HEK293 (cell line): ENCODE results near the gene ABT1.

ENCODE experiments used
- CTCF ChIA-PET: fragments of 350-600 bp; formaldehyde crosslinking; extraction: SDS; loops from one replicate; lab custom pipeline; 2021; ENCODE audit warnings: antibody characterized with exemption; lab: Yijun Ruan, JAX
- POLR2A ChIA-PET: fragments of 300-600 bp; formaldehyde crosslinking; extraction: SDS; loops from one replicate; lab custom pipeline; 2020; ENCODE audit warnings: antibody characterized with exemption, inconsistent platforms; lab: Yijun Ruan, JAX
- H3K27ac ChIP-seq: fragments of 200-500 bp; sonication (Bioruptor generic); 2 replicates; pipeline ENCODE4 v1.5.1; 2014; ENCODE audit warnings: low read depth, low read length, control low read depth, inconsistent platforms; ENCODE audit errors: extremely low read depth
- H3K36me3 ChIP-seq, 2 experiments: fragments of 200-500 bp in 1 of 2; sonication (Bioruptor generic) in 1 of 2; 1 replicate in 1 of 2; 2 replicates in 1 of 2; pipeline ENCODE4 v1.5.1; 2014 to 2017; ENCODE audit warnings: inconsistent platforms in 2 of 2, low read length in 2 of 2; ENCODE audit not compliant: control insufficient read depth in 2 of 2, insufficient read depth in 1 of 2
- H3K4me1 ChIP-seq: fragments of 200-500 bp; sonication (Bioruptor generic); 2 replicates; pipeline ENCODE4 v1.5.1; 2014; ENCODE audit warnings: mild to moderate bottlenecking, low read length, inconsistent platforms; ENCODE audit not compliant: control insufficient read depth, insufficient read depth
- H3K4me3 ChIP-seq: 2 replicates; pipeline ENCODE4 v1.5.1; 2011; ENCODE audit warnings: low read depth, mild to moderate bottlenecking, control low read depth, low read length, moderate library complexity
- H3K9me3 ChIP-seq: fragments of 200-500 bp; sonication (Bioruptor generic); 2 replicates; pipeline ENCODE4 v1.5.1; 2014; ENCODE audit warnings: low read depth, low read length, inconsistent platforms; ENCODE audit not compliant: control insufficient read depth, insufficient read depth
- GLI2 ChIP-seq: fragments of 450-650 bp; formaldehyde crosslinking; IDR thresholded peaks from 2 replicates; pipeline ENCODE4; 2017; ENCODE audit warnings: missing biosample characterization, missing genetic modification characterization, low read depth, borderline replicate concordance
- SP7 ChIP-seq: fragments of 450-650 bp; formaldehyde crosslinking; IDR thresholded peaks from 2 replicates; pipeline ENCODE4 v1.5.1; 2016; ENCODE audit warnings: missing biosample characterization, missing genetic modification characterization
- ZBTB20 ChIP-seq: fragments of 450-650 bp; formaldehyde crosslinking; IDR thresholded peaks from 2 replicates; pipeline ENCODE4 v1.5.1; 2016; ENCODE audit warnings: missing biosample characterization, missing genetic modification characterization
- ZFHX2 ChIP-seq: fragments of 450-650 bp; formaldehyde crosslinking; conservative IDR thresholded peaks from 2 replicates; pipeline ENCODE4 v1.5.1; 2016; ENCODE audit warnings: missing biosample characterization, missing genetic modification characterization
- ZNF302 ChIP-seq: fragments of 450-650 bp; formaldehyde crosslinking; IDR thresholded peaks from 2 replicates; pipeline ENCODE4 v1.5.1; 2016; ENCODE audit warnings: missing biosample characterization, missing genetic modification characterization, low read depth
- ZNF324 ChIP-seq: fragments of 450-650 bp; formaldehyde crosslinking; IDR thresholded peaks from 2 replicates; pipeline ENCODE4 v1.5.1; 2016; ENCODE audit warnings: missing biosample characterization, missing genetic modification characterization
- ZNF416 ChIP-seq: fragments of 450-650 bp; formaldehyde crosslinking; IDR thresholded peaks from 2 replicates; pipeline ENCODE4 v1.5.1; 2016; ENCODE audit warnings: missing biosample characterization, missing genetic modification characterization
- ZNF549 ChIP-seq: fragments of 450-650 bp; IDR thresholded peaks from 2 replicates; pipeline ENCODE4 v1.5.1; 2018; ENCODE audit warnings: missing biosample characterization, missing genetic modification characterization, mild to moderate bottlenecking, inconsistent platforms, moderate library complexity
- ZNF558 ChIP-seq: fragments of 450-650 bp; formaldehyde crosslinking; IDR thresholded peaks from 2 replicates; pipeline ENCODE4 v1.5.1; 2016; ENCODE audit warnings: missing biosample characterization, missing genetic modification characterization
- TF ChIP-seq, protein P1 (sequence below): fragments of 450-650 bp; formaldehyde crosslinking; IDR thresholded peaks from 2 replicates; pipeline ENCODE4 v1.5.1; 2016; ENCODE audit warnings: missing biosample characterization, missing genetic modification characterization
- TF ChIP-seq, protein P2 (sequence below): fragments of 450-650 bp; formaldehyde crosslinking; IDR thresholded peaks from 2 replicates; pipeline ENCODE4 v1.5.1; 2017; ENCODE audit warnings: missing biosample characterization, missing genetic modification characterization
- TF ChIP-seq, protein P3 (sequence below): fragments of 450-650 bp; formaldehyde crosslinking; IDR thresholded peaks from 2 replicates; pipeline ENCODE4 v1.5.1; 2016; ENCODE audit warnings: missing biosample characterization, missing genetic modification characterization
- TF ChIP-seq, protein P4 (sequence below): fragments of 450-650 bp; formaldehyde crosslinking; conservative IDR thresholded peaks from 2 replicates; pipeline ENCODE4 v1.5.1; 2016; ENCODE audit warnings: low read depth, missing biosample characterization, missing genetic modification characterization
- TF ChIP-seq, protein P5 (sequence below): fragments of 450-650 bp; formaldehyde crosslinking; IDR thresholded peaks from 2 replicates; pipeline ENCODE4 v1.5.1; 2016; ENCODE audit warnings: missing biosample characterization, missing genetic modification characterization

ABT1 gene

DNA sequence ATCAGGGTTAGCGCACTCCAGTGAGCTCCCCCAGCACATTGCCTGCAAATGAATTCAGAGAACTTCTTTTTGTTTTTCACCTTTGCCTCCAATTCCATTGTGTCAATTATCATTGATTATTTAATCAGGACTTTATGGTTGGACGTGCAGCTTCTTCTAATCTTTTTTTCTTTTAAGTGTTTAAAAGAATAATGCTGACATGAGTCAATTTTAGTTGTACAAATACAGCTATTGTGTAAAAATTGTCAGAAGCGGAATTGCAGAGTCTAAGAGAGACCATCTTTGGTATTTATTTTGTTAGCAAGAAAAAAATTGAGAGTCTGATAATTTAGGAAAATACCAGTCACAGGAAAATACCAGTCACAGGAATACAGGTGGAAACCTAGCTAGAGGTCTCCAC, 5.5 kb downstream of the ABT1 start:
- CTCF ChIA-PET: interaction anchor here (0.6 to 1.1 kb wide), 3 partner anchors 20 to 477 kb away, joined by 3 to 5 read pairs (median 4); no protein-coding TSS in a partner anchor
- Histone ChIP-seq H3K27ac (no peak overlapping the region), H3K36me3 (peaks cover 4 to 28% of the 10 kb centered on the region in 2 experiments; a peak in 2 of 3 replicates), H3K4me1 (0 out of 2 replicates have a peak, but pooled peaks cover 2% of the 10 kb centered on the region), H3K9me3 (no peaks in the 10 kb centered on the region), H3K4me3 (no peak overlapping the region)
- POLR2A ChIA-PET: interaction anchor here (1.2 kb wide), 1 partner anchor 545 kb away, joined by 3 read pairs; a partner anchor contains a TSS
- TF ChIP-seq, protein P1, sequence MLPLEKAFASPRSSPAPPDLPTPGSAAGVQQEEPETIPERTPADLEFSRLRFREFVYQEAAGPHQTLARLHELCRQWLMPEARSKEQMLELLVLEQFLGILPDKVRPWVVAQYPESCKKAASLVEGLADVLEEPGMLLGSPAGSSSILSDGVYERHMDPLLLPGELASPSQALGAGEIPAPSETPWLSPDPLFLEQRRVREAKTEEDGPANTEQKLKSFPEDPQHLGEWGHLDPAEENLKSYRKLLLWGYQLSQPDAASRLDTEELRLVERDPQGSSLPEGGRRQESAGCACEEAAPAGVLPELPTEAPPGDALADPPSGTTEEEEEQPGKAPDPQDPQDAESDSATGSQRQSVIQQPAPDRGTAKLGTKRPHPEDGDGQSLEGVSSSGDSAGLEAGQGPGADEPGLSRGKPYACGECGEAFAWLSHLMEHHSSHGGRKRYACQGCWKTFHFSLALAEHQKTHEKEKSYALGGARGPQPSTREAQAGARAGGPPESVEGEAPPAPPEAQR: no peak
- TF ChIP-seq, protein P2, sequence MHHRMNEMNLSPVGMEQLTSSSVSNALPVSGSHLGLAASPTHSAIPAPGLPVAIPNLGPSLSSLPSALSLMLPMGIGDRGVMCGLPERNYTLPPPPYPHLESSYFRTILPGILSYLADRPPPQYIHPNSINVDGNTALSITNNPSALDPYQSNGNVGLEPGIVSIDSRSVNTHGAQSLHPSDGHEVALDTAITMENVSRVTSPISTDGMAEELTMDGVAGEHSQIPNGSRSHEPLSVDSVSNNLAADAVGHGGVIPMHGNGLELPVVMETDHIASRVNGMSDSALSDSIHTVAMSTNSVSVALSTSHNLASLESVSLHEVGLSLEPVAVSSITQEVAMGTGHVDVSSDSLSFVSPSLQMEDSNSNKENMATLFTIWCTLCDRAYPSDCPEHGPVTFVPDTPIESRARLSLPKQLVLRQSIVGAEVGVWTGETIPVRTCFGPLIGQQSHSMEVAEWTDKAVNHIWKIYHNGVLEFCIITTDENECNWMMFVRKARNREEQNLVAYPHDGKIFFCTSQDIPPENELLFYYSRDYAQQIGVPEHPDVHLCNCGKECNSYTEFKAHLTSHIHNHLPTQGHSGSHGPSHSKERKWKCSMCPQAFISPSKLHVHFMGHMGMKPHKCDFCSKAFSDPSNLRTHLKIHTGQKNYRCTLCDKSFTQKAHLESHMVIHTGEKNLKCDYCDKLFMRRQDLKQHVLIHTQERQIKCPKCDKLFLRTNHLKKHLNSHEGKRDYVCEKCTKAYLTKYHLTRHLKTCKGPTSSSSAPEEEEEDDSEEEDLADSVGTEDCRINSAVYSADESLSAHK (tag by site-specific recombination): no peak
- TF ChIP-seq ZNF558 (tag by site-specific recombination): no peak
- no peak for TF ChIP-seq SP7 (tag by site-specific recombination)
- TF ChIP-seq ZNF549: no peak
- TF ChIP-seq GLI2 (tag by site-specific recombination): no peak
- TF ChIP-seq, protein P3, sequence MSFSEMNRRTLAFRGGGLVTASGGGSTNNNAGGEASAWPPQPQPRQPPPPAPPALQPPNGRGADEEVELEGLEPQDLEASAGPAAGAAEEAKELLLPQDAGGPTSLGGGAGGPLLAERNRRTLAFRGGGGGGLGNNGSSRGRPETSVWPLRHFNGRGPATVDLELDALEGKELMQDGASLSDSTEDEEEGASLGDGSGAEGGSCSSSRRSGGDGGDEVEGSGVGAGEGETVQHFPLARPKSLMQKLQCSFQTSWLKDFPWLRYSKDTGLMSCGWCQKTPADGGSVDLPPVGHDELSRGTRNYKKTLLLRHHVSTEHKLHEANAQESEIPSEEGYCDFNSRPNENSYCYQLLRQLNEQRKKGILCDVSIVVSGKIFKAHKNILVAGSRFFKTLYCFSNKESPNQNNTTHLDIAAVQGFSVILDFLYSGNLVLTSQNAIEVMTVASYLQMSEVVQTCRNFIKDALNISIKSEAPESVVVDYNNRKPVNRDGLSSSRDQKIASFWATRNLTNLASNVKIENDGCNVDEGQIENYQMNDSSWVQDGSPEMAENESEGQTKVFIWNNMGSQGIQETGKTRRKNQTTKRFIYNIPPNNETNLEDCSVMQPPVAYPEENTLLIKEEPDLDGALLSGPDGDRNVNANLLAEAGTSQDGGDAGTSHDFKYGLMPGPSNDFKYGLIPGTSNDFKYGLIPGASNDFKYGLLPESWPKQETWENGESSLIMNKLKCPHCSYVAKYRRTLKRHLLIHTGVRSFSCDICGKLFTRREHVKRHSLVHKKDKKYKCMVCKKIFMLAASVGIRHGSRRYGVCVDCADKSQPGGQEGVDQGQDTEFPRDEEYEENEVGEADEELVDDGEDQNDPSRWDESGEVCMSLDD (tag by site-specific recombination): no peak
- TF ChIP-seq ZNF302 (tag by site-specific recombination): no peak
- TF ChIP-seq, protein P4, sequence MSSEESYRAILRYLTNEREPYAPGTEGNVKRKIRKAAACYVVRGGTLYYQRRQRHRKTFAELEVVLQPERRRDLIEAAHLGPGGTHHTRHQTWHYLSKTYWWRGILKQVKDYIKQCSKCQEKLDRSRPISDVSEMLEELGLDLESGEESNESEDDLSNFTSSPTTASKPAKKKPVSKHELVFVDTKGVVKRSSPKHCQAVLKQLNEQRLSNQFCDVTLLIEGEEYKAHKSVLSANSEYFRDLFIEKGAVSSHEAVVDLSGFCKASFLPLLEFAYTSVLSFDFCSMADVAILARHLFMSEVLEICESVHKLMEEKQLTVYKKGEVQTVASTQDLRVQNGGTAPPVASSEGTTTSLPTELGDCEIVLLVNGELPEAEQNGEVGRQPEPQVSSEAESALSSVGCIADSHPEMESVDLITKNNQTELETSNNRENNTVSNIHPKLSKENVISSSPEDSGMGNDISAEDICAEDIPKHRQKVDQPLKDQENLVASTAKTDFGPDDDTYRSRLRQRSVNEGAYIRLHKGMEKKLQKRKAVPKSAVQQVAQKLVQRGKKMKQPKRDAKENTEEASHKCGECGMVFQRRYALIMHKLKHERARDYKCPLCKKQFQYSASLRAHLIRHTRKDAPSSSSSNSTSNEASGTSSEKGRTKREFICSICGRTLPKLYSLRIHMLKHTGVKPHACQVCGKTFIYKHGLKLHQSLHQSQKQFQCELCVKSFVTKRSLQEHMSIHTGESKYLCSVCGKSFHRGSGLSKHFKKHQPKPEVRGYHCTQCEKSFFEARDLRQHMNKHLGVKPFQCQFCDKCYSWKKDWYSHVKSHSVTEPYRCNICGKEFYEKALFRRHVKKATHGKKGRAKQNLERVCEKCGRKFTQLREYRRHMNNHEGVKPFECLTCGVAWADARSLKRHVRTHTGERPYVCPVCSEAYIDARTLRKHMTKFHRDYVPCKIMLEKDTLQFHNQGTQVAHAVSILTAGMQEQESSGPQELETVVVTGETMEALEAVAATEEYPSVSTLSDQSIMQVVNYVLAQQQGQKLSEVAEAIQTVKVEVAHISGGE (tag by site-specific recombination): no peak
- TF ChIP-seq, protein P5, sequence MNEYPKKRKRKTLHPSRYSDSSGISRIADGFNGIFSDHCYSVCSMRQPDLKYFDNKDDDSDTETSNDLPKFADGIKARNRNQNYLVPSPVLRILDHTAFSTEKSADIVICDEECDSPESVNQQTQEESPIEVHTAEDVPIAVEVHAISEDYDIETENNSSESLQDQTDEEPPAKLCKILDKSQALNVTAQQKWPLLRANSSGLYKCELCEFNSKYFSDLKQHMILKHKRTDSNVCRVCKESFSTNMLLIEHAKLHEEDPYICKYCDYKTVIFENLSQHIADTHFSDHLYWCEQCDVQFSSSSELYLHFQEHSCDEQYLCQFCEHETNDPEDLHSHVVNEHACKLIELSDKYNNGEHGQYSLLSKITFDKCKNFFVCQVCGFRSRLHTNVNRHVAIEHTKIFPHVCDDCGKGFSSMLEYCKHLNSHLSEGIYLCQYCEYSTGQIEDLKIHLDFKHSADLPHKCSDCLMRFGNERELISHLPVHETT (tag by site-specific recombination): no peak
- no peak for TF ChIP-seq ZBTB20
- TF ChIP-seq ZNF324 (tag by site-specific recombination): no peak

DNA sequence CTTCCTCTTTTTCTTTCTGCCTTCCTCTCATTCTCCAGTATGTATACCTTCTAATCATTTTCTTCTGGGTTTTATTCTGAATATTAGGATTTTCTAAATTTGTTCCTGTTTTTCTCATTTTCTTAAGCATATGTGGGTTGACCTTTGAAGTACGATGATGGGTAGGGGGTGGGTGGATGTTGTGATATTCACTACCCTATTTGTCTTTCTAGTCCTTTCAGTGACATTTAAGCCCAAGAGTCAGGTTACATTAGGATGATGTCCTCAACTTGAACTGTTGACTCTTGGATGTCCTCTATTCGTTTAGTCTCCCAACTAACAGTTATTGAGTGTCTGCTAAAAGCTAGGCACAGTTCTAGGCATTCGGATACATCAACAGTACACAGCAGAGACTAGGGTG, 7.3 kb downstream of the ABT1 start:
- no peak overlapping the region for H3K4me3 ChIP-seq
- H3K36me3 ChIP-seq: peaks cover 4 to 15% of the 10 kb centered on the region in 2 experiments; a peak in 2 of 3 replicates
- no peak overlapping the region for H3K27ac ChIP-seq
- no peaks in the 10 kb centered on the region for H3K9me3 ChIP-seq
- CTCF ChIA-PET: no interaction called here
- POLR2A ChIA-PET: no interaction called here
- H3K4me1 ChIP-seq: no peaks in the 10 kb centered on the region
- TF ChIP-seq ZFHX2 (tag by site-specific recombination) (0 out of 2 replicates have a peak, but pooled peaks have one; percentile 6), ZNF416 (tag by site-specific recombination) (no peak)
- TF ChIP-seq, all 188 proteins: peak for 1
